OCI-LY3 (cell line): ENCODE measurements around the gene SRCIN1.

Experiments used
- EZH2phosphoT487 ChIP-seq: fragments of 200-600 bp; shearing (Covaris generic); IDR thresholded peaks from 2 replicates; pipeline ENCODE4 v1.6.1; 2018; ENCODE audit warnings: antibody characterized with exemption, mixed run types, low read depth
- TF ChIP-seq, protein P1 (sequence below): fragments of 200-600, 300-600 bp; sonication (generic); IDR thresholded peaks from 2 replicates; pipeline ENCODE4 v1.5.1; 2014; ENCODE audit warnings: antibody characterized with exemption, low read length, low read depth

DNA sequence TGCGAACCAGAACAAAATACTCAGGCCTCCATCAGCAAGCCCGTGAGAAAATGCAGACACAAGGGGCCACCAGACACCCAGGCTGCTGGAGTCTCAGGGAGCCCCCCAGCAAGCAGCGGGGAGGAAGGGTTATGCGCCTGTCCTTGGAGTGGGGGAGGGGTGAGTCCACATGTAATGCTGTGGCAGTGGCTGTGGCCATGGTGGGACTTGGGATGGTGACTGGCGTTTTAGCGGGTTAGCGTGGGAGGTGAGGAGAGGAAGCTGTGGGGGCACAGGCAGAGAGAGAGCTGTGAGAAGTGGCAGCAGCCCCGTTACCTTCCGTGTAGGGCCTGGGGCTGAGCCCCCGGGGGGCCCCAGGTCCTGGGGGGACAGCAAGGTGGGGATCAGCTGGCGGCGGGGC lies 58.3 kb downstream of the SRCIN1 start:
- TF ChIP-seq, protein P1, sequence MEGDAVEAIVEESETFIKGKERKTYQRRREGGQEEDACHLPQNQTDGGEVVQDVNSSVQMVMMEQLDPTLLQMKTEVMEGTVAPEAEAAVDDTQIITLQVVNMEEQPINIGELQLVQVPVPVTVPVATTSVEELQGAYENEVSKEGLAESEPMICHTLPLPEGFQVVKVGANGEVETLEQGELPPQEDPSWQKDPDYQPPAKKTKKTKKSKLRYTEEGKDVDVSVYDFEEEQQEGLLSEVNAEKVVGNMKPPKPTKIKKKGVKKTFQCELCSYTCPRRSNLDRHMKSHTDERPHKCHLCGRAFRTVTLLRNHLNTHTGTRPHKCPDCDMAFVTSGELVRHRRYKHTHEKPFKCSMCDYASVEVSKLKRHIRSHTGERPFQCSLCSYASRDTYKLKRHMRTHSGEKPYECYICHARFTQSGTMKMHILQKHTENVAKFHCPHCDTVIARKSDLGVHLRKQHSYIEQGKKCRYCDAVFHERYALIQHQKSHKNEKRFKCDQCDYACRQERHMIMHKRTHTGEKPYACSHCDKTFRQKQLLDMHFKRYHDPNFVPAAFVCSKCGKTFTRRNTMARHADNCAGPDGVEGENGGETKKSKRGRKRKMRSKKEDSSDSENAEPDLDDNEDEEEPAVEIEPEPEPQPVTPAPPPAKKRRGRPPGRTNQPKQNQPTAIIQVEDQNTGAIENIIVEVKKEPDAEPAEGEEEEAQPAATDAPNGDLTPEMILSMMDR: no peak
- no peak for TF ChIP-seq EZH2phosphoT487
